AG04450 (cell line): Measurements from ENCODE around the gene SPATA18. TPM values are rescaled to one million over a fixed set of nuclear protein-coding genes. Genes with fewer than 3 reads are reported as not detected.

Experiments
- CTCF ChIA-PET: fragments of 300-600, 350-600 bp; formaldehyde crosslinking; extraction: SDS; loops from one replicate; lab custom pipeline; 2022; ENCODE audit warnings: antibody characterized with exemption, inconsistent platforms; lab: Charles Lee
- POLR2A ChIA-PET: fragments of 350-600 bp; formaldehyde crosslinking; extraction: SDS; loops from one replicate; lab custom pipeline; 2021; ENCODE audit warnings: antibody characterized with exemption, inconsistent platforms; lab: Yijun Ruan, JAX
- DNase-seq: peaks from one replicate; pipeline ENCODE4 v3.0.0-alpha.2; 2011; ENCODE audit warnings: low read depth, low spot score
- H3K27ac ChIP-seq: one replicate; pipeline ENCODE4 v1.5.1; 2012; ENCODE audit warnings: low read depth, low read length, control low read depth
- H3K27me3 ChIP-seq: one replicate; pipeline ENCODE4 v1.6.0; 2012; ENCODE audit warnings: low read length; ENCODE audit not compliant: control insufficient read depth, insufficient read depth
- H3K4me3 ChIP-seq: 2 replicates; pipeline ENCODE4 v1.5.1; 2011; ENCODE audit warnings: mild to moderate bottlenecking, low read depth, low read length, control low read depth
- H3K9me3 ChIP-seq: 2 replicates; pipeline ENCODE4 v1.5.1; 2012; ENCODE audit warnings: low read length; ENCODE audit not compliant: control insufficient read depth, insufficient read depth
- polyA plus RNA-seq: library from polyadenylated mRNA; depleted of rRNA; stranded (reverse); fragments of >200 nt; gene quantifications from 2 replicates; pipeline ENCODE4 v1.2.3, GENCODE V29; 2011
- TF ChIP-seq, protein P1 (sequence below): IDR thresholded peaks from 2 replicates; pipeline ENCODE4 v1.5.1; 2011; ENCODE audit warnings: low read depth, low read length, control low read depth, inconsistent platforms

Gene SPATA18
- polyA plus RNA-seq, 1 experiment = 12.7 TPM

DNA sequence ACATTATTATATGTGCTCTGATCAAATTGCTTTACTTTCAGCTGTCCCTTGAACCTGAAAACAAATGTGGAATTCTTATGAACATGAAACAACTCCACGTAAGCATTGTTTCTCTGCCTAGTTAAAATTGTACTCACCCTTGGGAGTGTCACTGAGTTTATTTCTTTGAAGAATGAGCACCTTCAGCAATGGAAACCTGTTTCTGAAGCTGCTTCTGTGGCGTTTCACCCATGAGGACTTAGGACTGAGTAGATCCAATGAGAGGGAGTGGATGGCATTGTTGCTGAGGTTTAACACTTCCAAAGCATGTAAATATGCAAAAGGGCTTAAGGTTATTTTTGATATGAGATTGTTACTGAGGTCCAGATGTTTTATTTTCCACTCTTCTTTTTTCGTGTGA, 34.1 kb upstream of the SPATA18 start:
- TF ChIP-seq, protein P1, sequence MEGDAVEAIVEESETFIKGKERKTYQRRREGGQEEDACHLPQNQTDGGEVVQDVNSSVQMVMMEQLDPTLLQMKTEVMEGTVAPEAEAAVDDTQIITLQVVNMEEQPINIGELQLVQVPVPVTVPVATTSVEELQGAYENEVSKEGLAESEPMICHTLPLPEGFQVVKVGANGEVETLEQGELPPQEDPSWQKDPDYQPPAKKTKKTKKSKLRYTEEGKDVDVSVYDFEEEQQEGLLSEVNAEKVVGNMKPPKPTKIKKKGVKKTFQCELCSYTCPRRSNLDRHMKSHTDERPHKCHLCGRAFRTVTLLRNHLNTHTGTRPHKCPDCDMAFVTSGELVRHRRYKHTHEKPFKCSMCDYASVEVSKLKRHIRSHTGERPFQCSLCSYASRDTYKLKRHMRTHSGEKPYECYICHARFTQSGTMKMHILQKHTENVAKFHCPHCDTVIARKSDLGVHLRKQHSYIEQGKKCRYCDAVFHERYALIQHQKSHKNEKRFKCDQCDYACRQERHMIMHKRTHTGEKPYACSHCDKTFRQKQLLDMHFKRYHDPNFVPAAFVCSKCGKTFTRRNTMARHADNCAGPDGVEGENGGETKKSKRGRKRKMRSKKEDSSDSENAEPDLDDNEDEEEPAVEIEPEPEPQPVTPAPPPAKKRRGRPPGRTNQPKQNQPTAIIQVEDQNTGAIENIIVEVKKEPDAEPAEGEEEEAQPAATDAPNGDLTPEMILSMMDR = no peak
- POLR2A ChIA-PET = no interaction called here
- CTCF ChIA-PET = interaction anchor here (0.9 to 1.0 kb wide), 2 partner anchors 121 to 186 kb away, joined by 3 to 4 read pairs; no protein-coding TSS in a partner anchor

DNA sequence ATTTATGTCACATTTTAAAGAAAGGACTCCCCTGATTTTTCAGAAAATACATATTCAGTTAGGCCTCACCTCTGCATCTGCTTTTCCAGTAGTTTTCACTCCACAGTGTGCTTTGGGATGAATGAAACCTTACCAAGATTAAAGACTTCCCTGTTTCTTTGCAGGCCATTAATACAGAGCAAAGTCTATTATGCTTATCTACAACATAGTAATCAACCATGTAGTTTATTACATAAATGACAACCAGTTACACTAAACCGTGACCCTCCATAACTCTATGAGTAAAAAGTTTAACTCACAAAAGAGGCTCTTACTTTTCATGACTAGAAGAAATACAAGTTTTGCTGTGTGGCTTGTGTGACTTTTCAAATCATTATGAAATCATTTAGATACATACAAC, 33.3 kb upstream of the SPATA18 start:
- DNase-seq = no peak
- TF ChIP-seq, protein P1 = no peak
- H3K4me3 ChIP-seq = no peak overlapping the region
- H3K9me3 ChIP-seq = no peaks in the 10 kb centered on the region
- no peaks in the 10 kb centered on the region for H3K27me3 ChIP-seq
- CTCF ChIA-PET = no interaction called here
- POLR2A ChIA-PET = no interaction called here
- H3K27ac ChIP-seq = no peak overlapping the region

More for the DNA sequence above, 34.1 kb upstream of the SPATA18 start:
- Histone ChIP-seq H3K27me3 (no peaks in the 10 kb centered on the region), H3K4me3 (no peak overlapping the region), H3K9me3 (no peaks in the 10 kb centered on the region), H3K27ac (no peak overlapping the region)
- no peak for DNase-seq

DNA sequence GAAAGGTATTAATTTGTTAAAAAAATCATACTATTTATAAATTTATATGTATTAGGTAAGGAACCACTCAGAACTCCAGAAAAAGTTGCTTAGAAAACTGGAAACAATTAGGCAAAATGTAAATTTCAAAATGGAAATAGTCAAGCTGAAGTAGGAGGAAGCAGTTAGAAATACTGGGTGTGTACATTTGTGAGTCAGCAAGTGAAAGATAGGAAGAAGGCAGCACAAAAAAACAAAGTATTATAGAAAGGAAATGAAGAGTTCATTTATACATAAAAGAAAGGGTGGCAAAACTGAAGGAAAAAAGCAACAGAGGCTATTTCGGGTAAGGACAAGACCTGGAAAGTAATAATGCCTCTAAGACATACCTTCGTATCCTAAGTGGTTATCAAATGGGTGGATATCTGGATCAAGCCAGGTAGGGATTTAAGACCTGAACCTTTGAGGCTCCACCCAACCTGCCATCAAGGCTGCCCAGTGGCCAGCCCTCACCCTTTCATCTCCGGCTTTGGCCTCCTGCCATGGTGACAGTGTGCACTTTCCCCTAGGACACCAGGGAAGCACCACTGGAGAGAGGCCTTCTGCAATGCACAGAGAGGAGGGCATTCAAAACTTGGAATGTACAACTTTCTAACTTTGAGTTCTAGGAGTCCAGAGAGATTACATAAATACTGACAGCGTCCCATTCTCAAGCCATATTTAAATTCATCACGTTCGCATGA, 31.0 kb upstream of the SPATA18 start, which contains the start of gene LRRC66:
LRRC66 (minus strand) TSS at position 428 of the 722 bp plus-strand sequence. CDS start 2,750 bp downstream, outside the sequence.
- no peaks in the 10 kb centered on the region for H3K9me3 ChIP-seq
- ChIA-PET POLR2A (no interaction called here), CTCF (interaction anchor here (1.2 kb wide), 1 partner anchor 124 kb away, joined by 4 read pairs; no protein-coding TSS in a partner anchor)
- H3K27ac ChIP-seq = no peak within 1 kb of the TSS
- no peak for DNase-seq
- H3K27me3 ChIP-seq = no peaks in the 10 kb centered on the region
- TF ChIP-seq, protein P1 = no peak
- no peak within 1 kb of the TSS for H3K4me3 ChIP-seq

DNA sequence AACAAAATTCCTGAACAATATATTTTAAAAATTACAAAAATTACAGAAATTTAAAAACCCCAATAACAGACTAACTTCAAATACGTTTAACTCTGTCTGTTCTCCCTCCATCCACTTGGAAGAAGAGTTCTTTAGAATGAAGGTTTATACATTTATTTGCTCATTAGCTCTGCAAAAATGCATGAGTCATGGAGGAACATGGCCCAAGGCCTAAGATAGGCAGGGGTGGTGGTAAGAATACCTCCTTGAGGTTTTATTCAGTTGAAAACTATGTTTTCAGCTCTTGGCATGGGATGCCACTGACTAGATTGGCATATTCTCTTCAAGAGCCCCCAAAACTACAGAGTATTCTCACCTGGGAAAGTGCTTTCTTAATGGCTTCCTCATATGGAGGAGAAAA, 22.1 kb upstream of the SPATA18 start:
- peak; percentile 26 for DNase-seq
- no peak overlapping the region for H3K4me3 ChIP-seq
- ChIA-PET CTCF (interaction anchor here (1.6 to 3.8 kb wide), 3 partner anchors 122 to 198 kb away, joined by 5 to 27 read pairs (median 6); no protein-coding TSS in a partner anchor), POLR2A (no interaction called here)
- H3K27me3 ChIP-seq = no peaks in the 10 kb centered on the region
- H3K9me3 ChIP-seq = no peaks in the 10 kb centered on the region
- TF ChIP-seq, protein P1 = no peak
- H3K27ac ChIP-seq = no peak overlapping the region

DNA sequence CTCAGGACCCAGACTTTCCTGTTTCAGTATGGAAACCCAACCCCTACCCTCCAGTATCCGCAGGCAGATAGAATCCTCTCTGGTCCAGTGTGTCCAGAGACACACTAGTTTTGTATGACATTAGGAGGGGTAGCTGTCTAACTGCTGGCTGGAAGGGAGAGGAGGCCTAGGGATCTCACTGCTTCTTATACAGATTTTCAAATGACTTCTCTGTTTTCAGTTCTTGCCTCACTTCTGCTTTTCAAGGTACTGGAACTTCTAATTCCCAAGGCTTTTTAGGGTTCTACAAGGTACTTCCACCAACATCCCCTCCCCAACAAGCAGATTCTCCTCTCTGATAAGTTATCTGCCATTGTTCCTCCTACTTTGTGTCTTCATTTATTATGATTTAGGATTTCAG, 19.1 kb upstream of the SPATA18 start:
- no peaks in the 10 kb centered on the region for H3K27me3 ChIP-seq

More for the DNA sequence above, 19.1 kb upstream of the SPATA18 start:
- no peak overlapping the region for H3K4me3 ChIP-seq
- no peak overlapping the region for H3K27ac ChIP-seq
- TF ChIP-seq, protein P1 = no peak
- CTCF ChIA-PET = interaction anchor here (0.9 kb wide), 1 partner anchor 136 kb away, joined by 3 read pairs; no protein-coding TSS in a partner anchor
- no peaks in the 10 kb centered on the region for H3K9me3 ChIP-seq
- DNase-seq = no peak
- POLR2A ChIA-PET = no interaction called here
